Measurements from ENCODE around the gene STIM1.
"Not testable (repeated sequence)": the region's sequence is repeated elsewhere in the genome, so short reads cannot be mapped to it uniquely, and the experiment has no call there.

STIM1 gene

GRCh38 chr11:4130219-4130618 is 274.8 kb downstream of the STIM1 start:
- DNase-seq = not testable (repeated sequence)

- DNase-seq = no peak
These were observed 279.3 kb downstream of the STIM1 start for GRCh38 chr11:4134806-4135205.

- no peak for DNase-seq
These were observed 283.0 kb downstream of the STIM1 start for GRCh38 chr11:4138497-4138896.

GRCh38 chr11:4140067-4140636 is 284.7 kb downstream of the STIM1 start:
- DNase-seq = no peak

Data from activated CD4-positive, alpha-beta T cell treated with anti-CD3 and anti-CD28 coated beads, Interleukin-2, amount 50 U/mL, for 48 hours (primary cell).